ENCODE results near the gene MBD1. TPM values are rescaled to one million over a fixed set of nuclear protein-coding genes. Genes with fewer than 3 reads are reported as not detected.
A peak's percentile ranks its signal among the peaks of the same experiment; 100 is the strongest.

Gene MBD1
- total and polyA plus RNA-seq, 2 donors from 2014 or later: 24.7 to 79.3 TPM

- FAIRE-seq: no peak
- peaks cover 0 to 6% (median 4%) of the 10 kb centered on the region in 3 donors for H3K4me1 ChIP-seq (ENCODE audit: control insufficient read depth in 2 of 3, insufficient read depth in 2 of 3, low read depth in 1 of 3, low read length in 3 of 3)
- peak overlapping the region; percentile 82 to 97 (median 91) for H3K4me3 ChIP-seq (ENCODE audit: low read length in 3 of 3)
- H3K9me3 ChIP-seq (ENCODE audit: control insufficient read depth in 2 of 3, insufficient read depth in 1 of 3, low read length in 3 of 3): no peaks in the 10 kb centered on the region
- peak in 1 of 5 donors; percentile 85 for DNase-seq
- intact Hi-C loops (cut with DNase I): no loop called here
- peak overlapping the region; percentile 64 to 92 (median 79) for H3K9ac ChIP-seq (ENCODE audit: low read length in 3 of 3)
- peak overlapping the region; percentile 75 to 90 for H3K27ac ChIP-seq (ENCODE audit: low read depth in 2 of 2, low read length in 2 of 2)
- no peaks in the 10 kb centered on the region for H3K27me3 ChIP-seq (ENCODE audit: control insufficient read depth, insufficient read depth, low read length)
- peaks cover 2 to 13% (median 10%) of the 10 kb centered on the region in 3 donors for H3K36me3 ChIP-seq (ENCODE audit: control insufficient read depth in 2 of 3, insufficient read depth in 3 of 3, low read length in 3 of 3)
- TF ChIP-seq, protein P1, sequence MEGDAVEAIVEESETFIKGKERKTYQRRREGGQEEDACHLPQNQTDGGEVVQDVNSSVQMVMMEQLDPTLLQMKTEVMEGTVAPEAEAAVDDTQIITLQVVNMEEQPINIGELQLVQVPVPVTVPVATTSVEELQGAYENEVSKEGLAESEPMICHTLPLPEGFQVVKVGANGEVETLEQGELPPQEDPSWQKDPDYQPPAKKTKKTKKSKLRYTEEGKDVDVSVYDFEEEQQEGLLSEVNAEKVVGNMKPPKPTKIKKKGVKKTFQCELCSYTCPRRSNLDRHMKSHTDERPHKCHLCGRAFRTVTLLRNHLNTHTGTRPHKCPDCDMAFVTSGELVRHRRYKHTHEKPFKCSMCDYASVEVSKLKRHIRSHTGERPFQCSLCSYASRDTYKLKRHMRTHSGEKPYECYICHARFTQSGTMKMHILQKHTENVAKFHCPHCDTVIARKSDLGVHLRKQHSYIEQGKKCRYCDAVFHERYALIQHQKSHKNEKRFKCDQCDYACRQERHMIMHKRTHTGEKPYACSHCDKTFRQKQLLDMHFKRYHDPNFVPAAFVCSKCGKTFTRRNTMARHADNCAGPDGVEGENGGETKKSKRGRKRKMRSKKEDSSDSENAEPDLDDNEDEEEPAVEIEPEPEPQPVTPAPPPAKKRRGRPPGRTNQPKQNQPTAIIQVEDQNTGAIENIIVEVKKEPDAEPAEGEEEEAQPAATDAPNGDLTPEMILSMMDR (IDR thresholded peaks at IDR 0.05; ENCODE audit: borderline replicate concordance, extremely low read depth, insufficient read depth): no peak
These were observed 5.7 kb upstream of the MBD1 start for GRCh38 chr18:50287028-50287440.

- Histone ChIP-seq H3K36me3 (ENCODE audit: control insufficient read depth in 2 of 3, insufficient read depth in 3 of 3, low read length in 3 of 3) (peaks cover 2 to 13% (median 10%) of the 10 kb centered on the region in 3 donors), H3K4me3 (ENCODE audit: low read length in 3 of 3) (peak overlapping the region; percentile 82 to 97 (median 91)), H3K27me3 (ENCODE audit: control insufficient read depth, insufficient read depth, low read length) (no peaks in the 10 kb centered on the region), H3K4me1 (ENCODE audit: control insufficient read depth in 2 of 3, insufficient read depth in 2 of 3, low read depth in 1 of 3, low read length in 3 of 3) (peaks cover 0 to 7% (median 5%) of the 10 kb centered on the region in 3 donors), H3K9ac (ENCODE audit: low read length in 3 of 3) (peak overlapping the region; percentile 64 to 92 (median 79)), H3K27ac (ENCODE audit: low read depth in 2 of 2, low read length in 2 of 2) (peak overlapping the region in 1 of 2 donors; percentile 75), H3K9me3 (ENCODE audit: control insufficient read depth in 2 of 3, insufficient read depth in 1 of 3, low read length in 3 of 3) (no peaks in the 10 kb centered on the region)
- TF ChIP-seq, protein P1 (IDR thresholded peaks at IDR 0.05; ENCODE audit: borderline replicate concordance, extremely low read depth, insufficient read depth): no peak
- no peak for FAIRE-seq
- intact Hi-C loops (cut with DNase I): no loop called here
- DNase-seq: peak in 3 of 5 donors; percentile 29 to 80 (median 77)
These were observed 5.2 kb upstream of the MBD1 start for GRCh38 chr18:50286391-50287027.

GRCh38 chr18:50285631-50286321, 4.5 kb upstream of the MBD1 start:
- Histone ChIP-seq H3K9me3 (ENCODE audit: control insufficient read depth in 2 of 3, insufficient read depth in 1 of 3, low read length in 3 of 3) (no peaks in the 10 kb centered on the region), H3K27me3 (ENCODE audit: control insufficient read depth, insufficient read depth, low read length) (no peaks in the 10 kb centered on the region), H3K36me3 (ENCODE audit: control insufficient read depth in 2 of 3, insufficient read depth in 3 of 3, low read length in 3 of 3) (peaks cover 2 to 13% (median 10%) of the 10 kb centered on the region in 3 donors), H3K9ac (ENCODE audit: low read length in 3 of 3) (no peak overlapping the region), H3K4me1 (ENCODE audit: control insufficient read depth in 2 of 3, insufficient read depth in 2 of 3, low read depth in 1 of 3, low read length in 3 of 3) (peaks cover 0 to 8% (median 5%) of the 10 kb centered on the region in 3 donors), H3K27ac (ENCODE audit: low read depth in 2 of 2, low read length in 2 of 2) (no peak overlapping the region), H3K4me3 (ENCODE audit: low read length in 3 of 3) (no peak overlapping the region)
- intact Hi-C loops (cut with DNase I): no loop called here
- TF ChIP-seq, protein P1 (IDR thresholded peaks at IDR 0.05; ENCODE audit: borderline replicate concordance, extremely low read depth, insufficient read depth): no peak
- DNase-seq: peak in 2 of 5 donors; percentile 61 to 73
- no peak for FAIRE-seq
